ENCODE measurements around the gene ICAM4. TPM values are rescaled to one million over a fixed set of nuclear protein-coding genes. Genes with fewer than 3 reads are reported as not detected.

ICAM4 gene
- total and polyA plus RNA-seq, 2 donors from 2014 or later: 0.85 to 1.1 TPM

GRCh38 chr19:10255358-10255757 lies 31.4 kb upstream of the ICAM4 start:
- H3K9ac ChIP-seq (ENCODE audit: low read length in 3 of 3): no peak overlapping the region
- FAIRE-seq (no peak), DNase-seq (no peak)
- no peaks in the 10 kb centered on the region for H3K27me3 ChIP-seq (ENCODE audit: control insufficient read depth, insufficient read depth, low read length)
- no peak for TF ChIP-seq CTCF (IDR thresholded peaks at IDR 0.05; ENCODE audit: borderline replicate concordance, extremely low read depth, insufficient read depth)
- H3K4me1 ChIP-seq (ENCODE audit: control insufficient read depth in 2 of 3, insufficient read depth in 2 of 3, low read depth in 1 of 3, low read length in 3 of 3): peaks cover 0 to 8% (median 0%) of the 10 kb centered on the region in 3 donors
- no peak overlapping the region for H3K4me3 ChIP-seq (ENCODE audit: low read length in 3 of 3)
- no peak overlapping the region for H3K27ac ChIP-seq (ENCODE audit: low read depth in 2 of 2, low read length in 2 of 2)
- intact Hi-C loops (cut with DNase I): no loop called here
- H3K9me3 ChIP-seq (ENCODE audit: control insufficient read depth in 2 of 3, insufficient read depth in 1 of 3, low read length in 3 of 3): no peaks in the 10 kb centered on the region
- H3K36me3 ChIP-seq (ENCODE audit: control insufficient read depth in 2 of 3, insufficient read depth in 3 of 3, low read length in 3 of 3): peaks cover 2 to 25% (median 20%) of the 10 kb centered on the region in 3 donors

GRCh38 chr19:10256551-10256950 lies 30.2 kb upstream of the ICAM4 start:
- no peak overlapping the region for H3K9ac ChIP-seq (ENCODE audit: low read length in 3 of 3)
- H3K4me3 ChIP-seq (ENCODE audit: low read length in 3 of 3): no peak overlapping the region
- H3K36me3 ChIP-seq (ENCODE audit: control insufficient read depth in 2 of 3, insufficient read depth in 3 of 3, low read length in 3 of 3): peaks cover 2 to 25% (median 20%) of the 10 kb centered on the region in 3 donors
- no peaks in the 10 kb centered on the region for H3K27me3 ChIP-seq (ENCODE audit: control insufficient read depth, insufficient read depth, low read length)
- intact Hi-C loops (cut with DNase I): no loop called here
- H3K27ac ChIP-seq (ENCODE audit: low read depth in 2 of 2, low read length in 2 of 2): no peak overlapping the region
- FAIRE-seq: no peak
- no peak for TF ChIP-seq CTCF (IDR thresholded peaks at IDR 0.05; ENCODE audit: borderline replicate concordance, extremely low read depth, insufficient read depth)
- H3K4me1 ChIP-seq (ENCODE audit: control insufficient read depth in 2 of 3, insufficient read depth in 2 of 3, low read depth in 1 of 3, low read length in 3 of 3): peaks cover 0 to 8% (median 0%) of the 10 kb centered on the region in 3 donors
- no peaks in the 10 kb centered on the region for H3K9me3 ChIP-seq (ENCODE audit: control insufficient read depth in 2 of 3, insufficient read depth in 1 of 3, low read length in 3 of 3)
- peak in 1 of 5 donors; percentile 73 for DNase-seq

- no peak for TF ChIP-seq CTCF (IDR thresholded peaks at IDR 0.05; ENCODE audit: borderline replicate concordance, extremely low read depth, insufficient read depth)
- Histone ChIP-seq H3K27me3 (ENCODE audit: control insufficient read depth, insufficient read depth, low read length) (no peaks in the 10 kb centered on the region), H3K36me3 (ENCODE audit: control insufficient read depth in 2 of 3, insufficient read depth in 3 of 3, low read length in 3 of 3) (peaks cover 2 to 25% (median 20%) of the 10 kb centered on the region in 3 donors), H3K4me1 (ENCODE audit: control insufficient read depth in 2 of 3, insufficient read depth in 2 of 3, low read depth in 1 of 3, low read length in 3 of 3) (peaks cover 0 to 8% (median 0%) of the 10 kb centered on the region in 3 donors), H3K27ac (ENCODE audit: low read depth in 2 of 2, low read length in 2 of 2) (no peak overlapping the region), H3K9me3 (ENCODE audit: control insufficient read depth in 2 of 3, insufficient read depth in 1 of 3, low read length in 3 of 3) (no peaks in the 10 kb centered on the region), H3K9ac (ENCODE audit: low read length in 3 of 3) (no peak overlapping the region), H3K4me3 (ENCODE audit: low read length in 3 of 3) (no peak overlapping the region)
- FAIRE-seq (no peak), DNase-seq (no peak)
- intact Hi-C loops (cut with DNase I): no loop called here
These were observed 29.7 kb upstream of the ICAM4 start for GRCh38 chr19:10256970-10257615.

All from kidney (tissue), 14 donors.